HG03575 (cell line): ENCODE results near the gene PDGFD.

ENCODE experiments used
- ATAC-seq: cut with Tn5 transposase; IDR thresholded peaks from one replicate; pipeline ENCODE4 v1.9.1; 2021; ENCODE audit not compliant: unreplicated experiment, insufficient number of reproducible peaks, low FRiP score; ENCODE audit errors: extremely low read depth

The PDGFD gene

GRCh38 chr11:103881584-103881983 is 282.4 kb downstream of the PDGFD start:
- no peak for ATAC-seq

DNA sequence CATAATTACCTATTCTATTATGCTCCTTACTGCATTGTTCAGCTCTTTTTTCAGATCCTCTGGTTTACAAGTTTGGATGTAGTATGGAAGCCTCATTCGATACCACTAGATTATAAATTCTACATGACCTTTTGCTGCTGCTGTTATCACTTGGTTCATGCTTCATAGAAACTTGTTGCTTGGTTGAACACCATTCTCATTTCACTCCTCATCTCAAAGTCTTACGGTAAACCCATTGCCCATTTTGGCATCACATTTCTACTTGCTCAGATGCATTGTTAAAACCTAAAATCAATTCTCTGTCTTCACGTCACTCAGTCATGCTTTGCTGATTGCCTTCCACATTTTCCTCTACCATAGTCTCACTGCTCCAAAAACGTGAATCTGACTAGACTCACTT is 283.0 kb downstream of the PDGFD start:
- ATAC-seq: no peak

DNA sequence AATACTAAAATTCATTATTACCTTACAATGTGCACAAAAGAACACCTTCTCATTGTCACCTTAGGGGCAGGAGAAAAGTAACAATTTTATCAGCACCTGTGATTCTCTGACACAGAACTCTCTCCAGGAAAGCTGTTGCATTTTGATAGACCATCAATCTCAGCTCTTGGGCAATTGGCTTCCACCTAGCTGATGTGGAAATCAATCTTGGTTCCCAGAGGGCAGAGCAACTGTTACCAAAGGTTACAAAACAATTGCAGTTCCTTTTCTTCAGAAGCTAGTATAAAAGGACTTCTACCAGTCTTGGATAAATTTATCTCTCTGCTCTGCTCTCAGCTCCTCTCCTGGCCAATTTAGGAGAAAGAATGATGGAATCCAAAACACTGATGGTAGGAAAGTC is 285.3 kb downstream of the PDGFD start:
- no peak for ATAC-seq

DNA sequence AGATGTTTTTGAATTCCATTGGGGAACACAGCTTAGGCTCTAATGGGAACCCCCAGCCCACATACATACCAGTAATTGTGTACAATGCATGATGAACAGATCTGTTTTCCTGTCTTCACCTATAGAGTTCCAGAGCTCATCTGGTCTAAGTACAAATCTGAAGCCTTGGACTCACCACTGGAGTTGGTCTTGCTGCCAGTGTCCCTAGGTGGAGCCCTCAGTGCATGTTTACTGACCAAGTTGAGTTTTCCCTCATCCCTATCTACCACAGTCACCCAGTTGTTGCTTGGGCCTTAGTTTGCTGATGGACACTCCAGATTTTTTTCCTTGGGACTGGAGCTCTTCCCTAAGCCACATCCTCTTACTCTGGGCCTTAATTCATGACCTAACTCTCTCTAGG is 286.7 kb downstream of the PDGFD start:
- no peak for ATAC-seq

DNA sequence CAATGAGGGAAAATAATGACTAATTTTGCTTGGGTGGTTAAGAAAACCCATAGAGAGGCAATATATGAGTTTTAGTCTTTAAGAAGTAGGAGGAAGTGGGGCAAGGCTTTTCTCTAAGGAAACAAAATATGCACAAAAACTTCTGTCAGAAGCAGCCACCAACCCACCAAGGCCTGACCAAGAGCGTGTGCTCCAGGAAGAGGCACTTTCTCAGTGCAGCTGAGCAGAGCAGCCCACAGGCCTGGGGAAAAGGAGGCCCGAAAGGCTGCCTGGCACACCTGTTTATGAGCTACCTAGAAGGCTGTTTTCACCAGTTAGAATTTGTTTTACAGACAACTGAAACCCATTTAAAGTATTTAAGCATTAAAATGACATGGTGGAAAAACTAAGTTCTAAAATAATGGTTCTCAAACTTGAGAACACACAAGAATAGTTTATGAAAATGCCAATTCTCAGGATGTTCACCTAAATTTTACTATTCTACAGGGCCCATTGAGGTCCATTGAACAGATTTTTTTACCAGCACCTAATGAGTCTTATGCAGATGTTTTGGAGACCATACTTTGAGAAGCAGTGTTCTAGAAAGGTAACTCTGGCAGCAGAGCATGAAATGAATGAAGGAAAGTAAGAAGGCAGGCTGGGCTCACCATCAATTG is 288.0 kb downstream of the PDGFD start:
- ATAC-seq: no peak

GRCh38 chr11:103872748-103873147 is 291.2 kb downstream of the PDGFD start:
- no peak for ATAC-seq

- no peak for ATAC-seq
These were observed 291.9 kb downstream of the PDGFD start for GRCh38 chr11:103871923-103872551.

DNA sequence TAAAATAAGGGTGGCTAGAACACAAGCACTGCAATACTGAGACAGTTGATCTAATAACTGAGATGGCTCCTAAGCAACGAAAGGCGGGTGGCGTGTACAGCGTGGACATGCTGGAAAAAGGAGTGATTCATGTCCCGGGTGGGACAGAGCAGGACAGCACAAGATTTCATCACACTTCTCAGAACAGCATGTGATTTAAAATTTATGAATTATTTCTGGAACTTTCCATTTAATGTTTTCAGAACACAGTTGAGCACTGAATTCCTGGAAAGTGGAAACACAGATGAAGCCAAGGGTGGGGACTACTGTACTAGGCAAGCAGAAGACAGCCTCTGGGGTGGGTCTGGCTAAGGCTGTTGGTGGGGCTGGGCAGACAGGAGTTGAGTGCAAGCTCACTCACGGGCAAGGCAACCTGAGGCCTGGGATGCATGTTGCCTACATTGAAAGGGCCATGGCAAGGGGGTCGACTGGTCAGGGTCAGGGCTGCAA is 293.1 kb downstream of the PDGFD start:
- ATAC-seq: no peak

DNA sequence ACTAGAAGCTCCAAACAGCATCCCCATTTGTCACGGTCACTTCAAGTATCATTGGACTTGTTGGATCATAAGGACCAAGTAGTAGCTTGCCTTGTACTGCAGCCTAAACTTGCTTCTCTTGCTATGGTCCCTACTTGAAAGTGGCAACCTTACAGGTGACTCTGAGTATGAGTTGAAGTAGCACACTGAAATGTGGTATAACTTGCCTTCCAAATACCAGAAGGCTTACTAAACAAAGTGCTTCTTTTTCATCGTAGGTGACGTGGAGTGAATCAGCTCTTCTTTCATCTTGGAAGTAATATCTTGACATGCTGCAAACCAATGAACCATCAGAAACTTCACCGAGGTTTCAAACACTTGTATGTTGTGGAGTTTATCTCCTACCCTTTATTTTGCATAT is 296.5 kb downstream of the PDGFD start:
- no peak for ATAC-seq

- no peak for ATAC-seq
These were observed 300.4 kb downstream of the PDGFD start for GRCh38 chr11:103863497-103863896.

GRCh38 chr11:103862802-103863174 is 301.2 kb downstream of the PDGFD start:
- no peak for ATAC-seq

DNA sequence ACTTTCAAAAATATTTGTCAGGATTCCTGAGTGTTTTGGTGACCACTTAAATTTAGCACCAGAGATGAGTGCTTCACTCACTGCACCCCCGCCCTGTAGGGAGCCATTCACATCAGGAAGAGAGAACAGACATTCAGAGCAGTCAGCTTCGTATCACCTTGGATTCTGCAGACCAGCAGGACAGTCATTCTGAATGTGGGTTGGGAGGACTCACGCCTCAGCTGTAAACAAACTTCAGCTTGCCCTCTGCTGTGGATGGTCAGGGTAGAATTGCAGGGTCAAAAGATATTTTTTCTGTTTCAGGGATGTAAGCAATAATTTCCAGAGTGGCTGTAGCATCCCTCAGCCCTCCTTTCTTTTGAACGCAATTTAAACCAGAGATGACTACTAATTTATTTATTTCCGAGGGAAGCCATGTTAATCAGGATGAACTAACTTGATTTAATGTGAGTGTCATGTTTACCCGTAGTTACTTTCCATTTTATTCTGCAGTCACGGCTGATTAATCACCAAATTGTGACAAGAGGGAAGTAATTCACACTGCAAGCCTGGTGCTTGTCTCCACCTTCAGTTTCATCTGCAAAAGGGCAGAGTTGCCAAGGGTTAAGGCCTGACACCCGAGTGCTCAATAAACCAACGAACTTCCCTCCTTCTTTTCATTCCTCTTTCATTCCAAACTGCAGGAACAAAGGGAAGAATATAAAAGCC is 301.7 kb downstream of the PDGFD start:
- no peak for ATAC-seq
